HEK293T (cell line): ENCODE measurements around the gene AGTPBP1.

Experiments used
- ARNT ChIP-seq: fragments of 450-650 bp; IDR thresholded peaks from 2 replicates; pipeline ENCODE4 v1.6.1; 2017; ENCODE audit warnings: mild to moderate bottlenecking
- BHLHE40 ChIP-seq: fragments of 450-650 bp; IDR thresholded peaks from 2 replicates; pipeline ENCODE4 v1.6.1; 2016; ENCODE audit warnings: mild to moderate bottlenecking, moderate library complexity, borderline replicate concordance
- CTBP1 ChIP-seq: fragments of 450-650 bp; IDR thresholded peaks from 2 replicates; pipeline ENCODE4 v1.6.1; 2016; ENCODE audit warnings: borderline replicate concordance
- FOXA1 ChIP-seq: fragments of 450-650 bp; IDR thresholded peaks from 2 replicates; pipeline ENCODE4 v1.6.1; 2016; ENCODE audit warnings: mild to moderate bottlenecking
- FOXK2 ChIP-seq: fragments of 450-650 bp; IDR thresholded peaks from 2 replicates; pipeline ENCODE4 v1.6.1; 2016; ENCODE audit warnings: mild to moderate bottlenecking
- FOXM1 ChIP-seq: fragments of 450-650 bp; IDR thresholded peaks from 2 replicates; pipeline ENCODE4 v1.6.1; 2017; ENCODE audit warnings: mild to moderate bottlenecking, borderline replicate concordance
- L3MBTL2 ChIP-seq: fragments of 450-650 bp; conservative IDR thresholded peaks from 2 replicates; pipeline ENCODE4 v1.6.1; 2016; ENCODE audit warnings: mild to moderate bottlenecking
- NFRKB ChIP-seq: fragments of 450-650 bp; IDR thresholded peaks from 2 replicates; pipeline ENCODE4 v1.6.1; 2016; ENCODE audit warnings: mild to moderate bottlenecking, moderate library complexity
- PKNOX1 ChIP-seq: fragments of 450-650 bp; IDR thresholded peaks from 2 replicates; pipeline ENCODE4 v1.6.1; 2016
- SP1 ChIP-seq: fragments of 450-650 bp; IDR thresholded peaks from 2 replicates; pipeline ENCODE4 v1.6.1; 2017
- SUZ12 ChIP-seq: fragments of 450-650 bp; IDR thresholded peaks from 2 replicates; pipeline ENCODE4 v1.6.1; 2016; ENCODE audit warnings: mild to moderate bottlenecking
- TARDBP ChIP-seq: fragments of 450-650 bp; IDR thresholded peaks from 2 replicates; pipeline ENCODE4 v1.6.1; 2016

GRCh38 chr9:85745203-85745602 lies 3.4 kb upstream of the AGTPBP1 start:
- TF ChIP-seq FOXM1 (no peak), FOXA1 (no peak), BHLHE40 (no peak), TARDBP (no peak), L3MBTL2 (no peak), NFRKB (no peak), SUZ12 (no peak), CTBP1 (no peak), ARNT (no peak), PKNOX1 (no peak), FOXK2 (no peak), SP1 (no peak)
